NCI-H510A (cell line): ENCODE results near the gene SMCHD1.

ENCODE experiments used
- DNase-seq: peaks from one replicate; lab custom pipeline; 2025; lab: John Stamatoyannopoulos, UW

Gene SMCHD1

DNA sequence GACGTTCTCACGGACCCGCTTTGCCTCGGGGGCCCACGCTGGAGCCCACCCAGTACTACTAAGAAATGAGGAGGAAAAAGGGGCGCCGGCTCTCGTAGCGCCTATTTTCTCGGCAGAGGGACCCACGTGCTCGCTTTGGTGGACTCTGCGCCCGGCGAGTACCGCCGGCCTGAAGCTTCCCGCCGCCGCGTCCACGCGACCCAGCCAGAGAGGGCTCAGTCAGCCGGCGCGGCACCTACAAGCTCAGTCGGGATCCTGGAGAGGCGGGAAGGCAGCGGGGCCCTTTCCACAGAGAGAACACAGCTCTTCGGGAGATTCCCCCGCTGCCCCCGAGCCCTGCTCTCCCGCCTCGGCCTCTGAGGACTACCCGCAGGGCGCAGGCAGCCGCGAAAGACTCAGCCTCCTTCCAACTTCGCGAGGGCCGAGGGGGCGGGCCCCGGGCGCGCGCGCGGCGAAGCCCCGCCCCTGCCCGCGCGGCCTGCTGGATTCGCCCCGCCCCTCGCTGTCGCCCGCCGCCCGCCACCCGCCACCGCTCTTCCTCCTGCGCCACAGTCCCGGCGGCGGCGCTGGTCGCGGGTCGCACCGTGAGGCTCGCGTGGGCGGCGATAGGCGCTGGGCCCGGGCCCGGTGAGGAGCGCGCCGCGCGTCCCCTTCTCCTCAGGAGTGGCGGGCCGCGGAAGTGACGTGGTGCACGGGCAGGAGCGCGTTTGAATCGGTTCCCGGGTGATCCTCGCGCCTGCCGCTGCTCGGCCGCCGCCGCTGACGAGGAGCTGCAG, at the start of gene SMCHD1:
Gene SMCHD1 (plus strand): TSS at position 549 of the 776 bp plus-strand sequence. CDS start 350 bp downstream, outside the sequence.
- DNase-seq = peak; percentile 68

DNA sequence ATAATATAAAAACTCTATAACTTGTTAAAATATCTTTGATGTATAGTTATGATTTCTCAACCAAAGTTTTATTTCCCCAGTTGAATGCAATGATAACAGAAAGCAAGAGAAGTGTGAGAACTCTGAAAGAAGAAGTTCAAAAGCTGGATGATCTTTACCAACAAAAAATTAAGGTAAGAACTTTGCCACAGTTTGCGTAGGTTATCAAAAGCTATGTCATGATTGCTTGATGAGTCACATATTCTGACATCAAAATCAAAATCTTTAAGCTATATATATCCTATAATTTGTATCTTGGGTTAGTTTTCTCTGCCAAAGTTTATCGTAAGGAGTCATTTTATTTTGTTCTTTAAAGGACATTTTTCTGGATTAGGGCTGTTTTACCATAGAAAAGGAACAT, 49.2 kb upstream of the SMCHD1 start:
- DNase-seq = no peak

DNA sequence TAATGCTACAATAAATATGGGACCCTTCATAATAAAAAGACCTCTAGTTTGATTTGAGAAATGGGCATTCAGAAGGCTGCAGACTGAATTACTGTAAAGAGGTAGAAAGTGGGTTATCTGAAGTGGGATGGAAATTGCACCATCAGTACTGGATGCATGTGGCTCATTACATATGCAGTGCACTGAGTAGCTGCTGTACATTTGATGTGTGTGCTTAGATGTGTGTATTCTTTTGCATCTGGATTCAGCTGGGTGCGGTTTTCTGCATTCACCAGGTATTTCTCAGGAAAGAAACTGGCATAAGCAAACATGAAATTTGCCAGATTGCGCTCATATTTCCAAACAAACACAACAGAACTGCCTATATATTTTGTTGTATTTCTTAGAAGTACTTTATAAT, 45.9 kb upstream of the SMCHD1 start:
- DNase-seq = no peak

DNA sequence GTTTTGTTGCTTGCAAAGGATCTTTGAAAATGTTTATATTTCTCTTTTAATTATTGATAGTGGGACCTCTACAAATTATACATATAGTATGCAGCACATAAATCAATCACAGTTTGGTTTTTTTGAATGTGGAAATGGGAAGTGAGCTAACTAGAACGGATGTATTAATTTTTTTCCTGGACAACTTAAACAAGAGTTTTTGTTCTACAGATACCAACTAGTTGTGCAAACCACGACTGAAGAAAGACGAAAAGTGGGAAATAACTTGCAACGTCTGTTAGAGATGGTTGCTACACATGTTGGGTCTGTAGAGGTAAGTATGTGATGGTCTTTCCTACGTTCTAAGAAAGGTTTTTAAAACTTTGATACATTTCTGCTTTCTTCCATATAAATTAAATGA, 45.0 kb upstream of the SMCHD1 start:
- no peak for DNase-seq

DNA sequence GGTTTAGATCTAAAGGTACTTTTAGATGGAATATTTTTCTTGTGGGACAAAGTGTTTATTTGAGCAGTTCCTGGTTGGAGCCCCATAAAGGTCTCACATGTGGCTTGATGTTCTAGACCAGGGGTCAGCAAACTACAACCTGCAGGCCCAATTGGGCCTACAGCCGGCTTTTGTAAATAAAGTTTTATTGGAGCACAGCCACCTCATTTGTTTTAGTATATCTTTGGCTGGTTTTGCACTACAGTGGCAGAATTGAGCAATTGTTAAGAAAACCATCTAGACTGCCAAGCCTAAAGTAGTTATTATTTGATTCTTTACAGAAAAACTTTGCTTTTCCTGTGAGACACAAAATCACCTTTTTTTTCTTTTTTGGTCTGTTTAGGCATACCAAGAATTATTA, 42.5 kb upstream of the SMCHD1 start:
- no peak for DNase-seq

DNA sequence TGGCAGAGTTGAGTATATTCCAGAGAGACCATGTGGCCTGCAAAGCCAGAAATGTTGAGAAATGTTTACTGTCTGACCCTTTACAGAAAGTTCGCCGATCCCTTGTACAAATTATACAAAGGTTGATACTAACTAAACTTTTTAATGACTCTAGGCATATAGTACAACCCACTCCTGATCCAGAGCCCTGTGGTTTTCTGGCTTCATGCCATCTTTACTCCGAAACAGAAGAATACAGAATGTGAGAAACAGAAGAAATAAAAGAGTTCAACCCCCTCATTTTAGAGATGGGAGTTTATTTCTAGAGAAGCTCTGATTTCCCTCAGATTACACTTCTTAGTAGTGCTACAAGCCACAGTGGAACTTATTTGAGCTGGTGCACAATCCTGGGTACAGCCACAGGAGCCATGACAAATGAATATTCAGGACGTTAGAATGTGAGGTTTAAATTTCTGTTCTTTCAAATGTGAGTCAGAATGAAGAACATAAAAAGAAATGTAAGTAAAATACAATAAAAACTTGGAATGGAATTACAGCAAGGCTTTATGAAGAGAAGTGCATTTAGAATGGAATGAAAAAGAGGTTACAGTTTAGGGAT, 38.0 kb upstream of the SMCHD1 start:
- no peak for DNase-seq

DNA sequence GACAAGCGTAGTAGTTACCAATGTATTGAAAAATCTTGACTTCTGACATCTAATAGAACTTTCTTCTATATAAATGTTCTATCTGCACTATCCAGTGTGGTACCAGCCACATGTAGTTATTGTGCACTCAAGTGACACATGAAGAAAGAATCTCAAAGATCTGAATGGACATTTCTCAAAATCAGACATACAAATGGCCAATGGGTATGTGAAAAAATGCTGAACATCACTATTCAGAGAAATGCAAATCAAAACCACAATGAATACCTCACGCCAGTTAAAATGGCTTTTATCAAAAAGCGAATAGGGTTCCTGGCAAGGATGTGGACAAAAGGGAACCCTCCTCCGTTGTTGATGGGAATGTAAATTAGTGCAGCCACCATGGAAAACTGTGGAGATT, 37.5 kb upstream of the SMCHD1 start:
- no peak for DNase-seq

DNA sequence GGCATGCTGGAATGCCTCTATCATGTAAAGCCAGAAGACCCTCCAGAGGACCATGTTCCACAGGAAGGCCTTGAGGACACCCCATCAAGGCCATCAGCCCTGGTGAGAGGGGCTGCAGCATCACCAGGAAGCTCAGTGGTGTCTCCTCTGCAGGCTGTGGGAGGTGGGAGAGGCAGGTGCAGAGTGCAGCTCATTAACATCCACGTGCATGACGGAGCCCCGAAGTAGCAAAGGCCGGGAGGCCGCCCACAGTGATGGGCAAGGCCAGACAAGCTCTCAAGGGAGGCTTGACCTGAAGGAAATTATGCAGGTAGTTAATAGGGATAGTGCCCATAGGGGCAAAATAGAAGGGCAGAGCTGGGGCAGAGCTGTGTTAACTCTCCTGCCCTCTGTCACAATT, 30.3 kb upstream of the SMCHD1 start:
- no peak for DNase-seq

DNA sequence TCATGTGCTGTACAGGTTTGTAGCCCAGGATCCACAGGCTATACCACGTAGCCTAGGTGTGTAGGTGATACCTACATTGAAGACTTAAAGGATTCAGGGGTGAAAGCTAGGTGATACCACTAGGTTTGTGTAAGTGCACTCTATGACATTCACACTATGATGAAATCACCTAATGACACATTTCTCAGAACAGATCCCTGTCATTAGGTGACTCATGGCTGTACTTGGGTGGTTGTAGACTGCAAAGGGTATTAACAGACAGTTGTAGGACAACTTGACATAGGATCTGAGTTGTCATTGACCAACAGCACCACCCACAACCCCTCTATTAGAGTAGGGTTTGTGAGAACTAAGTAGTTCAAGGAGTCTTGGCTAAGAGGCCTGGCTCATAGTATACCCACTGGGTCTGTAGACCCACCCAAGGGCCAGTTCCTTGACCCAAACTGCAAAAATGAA, 27.7 kb upstream of the SMCHD1 start:
- DNase-seq = no peak

DNA sequence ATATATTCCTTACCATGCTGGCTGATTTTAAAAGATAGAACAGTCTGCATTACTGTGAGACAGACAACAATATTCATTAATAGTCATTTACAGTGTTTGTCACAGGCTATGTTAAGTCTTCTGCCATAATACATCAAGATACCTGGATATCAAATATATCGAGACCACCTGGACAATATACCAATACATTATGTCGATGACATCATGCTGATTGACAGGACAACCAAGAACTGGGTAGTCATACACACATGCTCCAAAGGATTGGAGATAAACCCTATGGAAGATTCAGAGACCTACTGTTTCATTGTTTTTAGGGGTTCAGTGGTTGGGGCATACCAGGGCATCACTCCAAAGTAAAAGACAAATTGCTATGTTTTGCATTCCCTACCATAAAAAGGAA, 26.5 kb upstream of the SMCHD1 start:
- no peak for DNase-seq

DNA sequence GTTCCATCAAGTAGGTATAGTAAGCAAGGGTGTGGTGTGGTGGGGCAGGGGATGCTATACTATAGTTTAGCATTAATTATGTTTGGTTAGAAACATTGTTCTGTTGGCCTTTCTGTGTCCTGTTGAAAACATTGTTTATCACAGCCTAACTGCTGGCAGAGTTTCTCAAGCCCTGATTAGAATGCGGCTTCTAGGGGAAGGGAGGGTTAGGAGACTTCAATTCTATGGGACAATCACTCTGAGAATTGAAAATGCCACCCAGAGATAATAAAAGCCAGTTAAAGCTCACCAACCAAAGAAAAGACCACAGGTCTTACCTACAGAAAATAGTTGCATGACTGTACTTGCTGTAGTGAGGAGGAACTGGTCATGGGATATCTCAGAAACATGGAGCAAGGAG, 19.9 kb upstream of the SMCHD1 start:
- DNase-seq = no peak

DNA sequence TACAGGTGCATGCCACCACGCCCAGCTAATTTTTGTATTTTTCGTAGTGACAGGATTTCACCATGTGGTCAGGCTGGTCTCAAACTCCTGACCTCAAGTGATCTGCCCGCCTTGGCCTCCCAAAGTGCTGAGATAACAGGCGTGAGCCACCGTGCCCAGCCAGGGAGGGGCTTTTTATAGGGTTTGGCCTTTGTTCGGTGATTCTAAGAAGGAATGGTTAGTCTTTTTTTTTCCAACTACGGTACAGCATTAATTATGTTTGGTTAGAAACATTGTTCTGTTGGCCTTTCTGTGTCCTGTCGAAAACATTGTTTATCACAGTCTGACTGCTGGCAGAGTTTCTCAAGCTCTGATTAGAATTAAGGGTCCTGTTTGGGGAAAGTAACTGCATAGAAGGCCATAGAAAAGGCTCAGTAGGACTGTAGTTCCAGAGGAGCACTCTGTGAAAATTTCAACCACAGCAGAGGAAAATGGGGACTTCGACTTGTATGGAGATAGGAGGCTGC, 19.3 kb upstream of the SMCHD1 start:
- DNase-seq = no peak

DNA sequence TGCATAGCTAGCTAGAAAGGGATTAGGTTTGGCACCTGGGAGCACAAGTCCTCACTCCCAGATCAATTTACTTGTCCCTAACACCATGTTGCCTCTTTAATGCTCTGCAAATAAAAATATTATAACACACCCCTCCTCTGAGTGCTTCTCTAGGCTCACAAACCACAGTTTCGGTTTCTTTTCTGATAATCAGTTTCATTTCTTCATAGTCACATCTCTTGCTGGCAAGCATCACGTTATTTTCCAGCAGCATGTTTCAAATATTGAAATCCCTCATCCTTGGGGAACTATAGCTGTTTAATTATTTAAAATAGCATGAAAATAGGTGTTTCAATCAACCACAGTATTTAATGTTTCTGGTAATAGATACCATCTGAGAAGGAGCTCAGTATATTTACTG, 13.9 kb upstream of the SMCHD1 start:
- DNase-seq = no peak

DNA sequence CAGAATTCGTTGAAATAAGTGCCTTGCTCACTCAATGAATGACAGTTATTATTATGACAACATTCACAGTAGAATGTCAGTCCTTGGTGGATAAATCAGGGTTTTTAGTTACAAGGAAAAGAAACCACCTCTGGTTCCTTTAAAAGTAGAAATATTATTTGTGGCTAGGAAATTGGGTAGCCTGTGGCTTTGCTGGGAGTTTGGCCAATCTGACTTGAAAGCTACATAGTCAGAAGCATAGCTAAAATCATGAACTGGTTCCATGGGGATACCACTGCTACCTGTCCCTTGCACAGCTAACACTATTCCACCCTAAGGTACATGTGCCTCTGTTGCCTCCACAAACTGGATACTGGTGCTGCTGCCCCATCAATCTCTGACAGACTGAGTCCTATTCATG, 12.8 kb upstream of the SMCHD1 start:
- no peak for DNase-seq

DNA sequence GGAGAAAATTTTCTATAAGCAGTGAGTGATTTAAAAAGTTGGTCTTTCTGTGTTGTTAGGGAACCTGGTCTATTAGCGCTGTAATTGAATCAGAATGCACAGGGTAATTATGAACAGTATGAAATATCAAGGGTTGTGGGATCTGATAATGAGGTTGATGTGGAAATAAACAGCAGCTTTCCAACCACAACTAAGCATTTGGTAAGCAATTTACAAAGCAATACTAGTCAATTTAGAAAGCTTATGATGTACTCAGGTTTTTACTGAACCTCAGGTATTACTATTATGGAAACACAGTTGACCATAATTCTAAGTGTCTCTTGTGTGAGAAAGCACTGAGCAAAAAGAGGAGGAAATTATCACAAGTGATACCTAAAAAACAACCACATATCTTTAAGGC, 11.0 kb upstream of the SMCHD1 start:
- no peak for DNase-seq

DNA sequence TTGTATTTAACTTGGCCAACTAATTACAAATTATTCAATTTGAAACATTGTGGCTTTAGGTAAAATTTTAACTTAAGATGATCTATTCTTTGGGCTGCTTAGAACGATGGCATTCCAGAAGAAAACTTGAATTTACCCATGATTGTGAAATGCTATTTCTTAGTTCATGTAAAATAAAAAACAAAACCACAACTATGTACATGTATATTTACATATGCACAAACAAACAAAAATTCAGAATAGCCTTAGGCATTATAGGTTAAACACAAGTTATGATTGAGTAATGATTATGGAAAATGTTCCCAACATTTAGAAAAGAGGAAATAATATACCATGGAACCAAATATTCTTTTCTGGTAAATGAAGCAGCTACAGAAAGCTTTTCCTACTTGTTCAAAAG, 3.5 kb upstream of the SMCHD1 start:
- DNase-seq = no peak

DNA sequence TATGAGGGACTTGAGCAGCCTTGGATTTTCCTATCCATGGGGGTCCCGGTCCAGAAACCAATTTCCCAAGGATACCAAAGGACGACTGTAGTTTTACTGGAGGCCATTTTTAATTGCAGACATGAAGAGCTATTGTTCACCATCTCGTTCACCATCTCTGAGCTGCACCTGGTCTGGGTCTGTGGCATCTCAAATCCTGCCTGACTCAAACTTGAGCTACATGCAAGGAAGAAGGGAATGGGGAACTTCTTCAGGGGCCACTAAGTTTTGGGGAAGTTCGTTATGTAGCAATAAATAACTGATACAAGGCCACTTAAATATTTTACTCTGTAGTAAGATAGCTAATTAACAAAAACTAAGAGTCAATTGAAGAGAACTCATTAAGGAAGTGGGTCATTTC, 2.1 kb upstream of the SMCHD1 start:
- no peak for DNase-seq

DNA sequence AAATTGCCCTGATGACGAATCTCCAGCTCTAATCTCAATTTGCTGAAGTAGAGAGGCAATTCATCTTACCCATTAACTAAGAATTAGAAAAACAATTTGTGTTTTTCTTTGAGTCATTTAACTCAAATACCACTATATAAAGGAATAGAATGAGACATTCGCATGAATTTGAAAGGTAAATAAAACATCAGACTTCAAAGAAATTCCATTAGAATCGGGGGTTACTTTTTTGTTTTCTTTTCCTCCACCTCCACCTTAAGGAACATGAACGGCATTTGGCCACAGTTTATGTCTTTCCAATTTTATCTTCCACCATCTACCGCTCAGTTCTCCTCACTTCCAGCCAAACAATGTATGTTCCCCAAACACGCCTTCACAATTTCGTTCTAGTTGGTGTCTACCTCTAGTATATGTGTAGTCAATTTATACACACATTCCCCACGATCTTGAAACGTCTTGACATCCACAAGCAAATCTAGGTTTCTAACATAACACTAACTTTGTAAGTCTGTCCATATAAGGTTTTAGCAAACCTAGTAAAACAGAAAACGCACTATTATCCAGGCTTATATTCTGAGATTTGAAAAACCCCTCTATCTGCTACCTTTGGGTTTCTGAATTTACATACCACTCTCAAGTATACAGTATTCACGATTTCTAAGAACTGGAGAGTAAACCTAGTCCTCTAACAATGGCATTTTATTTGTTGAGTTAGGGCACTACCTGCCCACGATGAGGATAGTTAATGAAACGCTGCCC, 1.2 kb upstream of the SMCHD1 start:
- no peak for DNase-seq

DNA sequence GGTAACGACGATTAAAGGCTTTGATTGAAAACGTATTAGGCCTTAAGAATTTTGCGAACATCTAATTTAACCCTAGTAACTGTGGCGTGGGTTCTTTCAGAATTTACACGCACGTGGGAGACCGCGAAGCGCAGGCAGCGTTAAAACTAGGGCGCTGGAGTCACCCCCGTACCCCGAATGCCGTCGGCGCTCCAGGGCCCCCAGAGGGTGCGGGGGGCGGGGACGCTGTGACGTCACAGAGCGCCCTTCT, 673 bp upstream of the SMCHD1 start:
- no peak for DNase-seq

DNA sequence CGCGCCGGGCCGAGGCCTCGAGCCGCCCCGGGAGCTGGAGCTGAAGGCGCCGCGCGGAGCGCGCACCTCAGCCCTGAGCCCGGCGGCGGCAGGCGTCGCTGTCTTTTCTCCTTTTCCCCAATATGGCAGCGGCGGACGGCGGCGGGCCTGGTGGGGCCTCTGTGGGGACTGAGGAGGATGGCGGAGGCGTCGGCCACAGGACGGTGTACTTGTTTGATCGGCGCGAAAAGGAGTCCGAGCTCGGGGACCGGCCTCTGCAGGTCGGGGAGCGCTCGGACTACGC, 369 bp downstream of the SMCHD1 start:
- DNase-seq = no peak

DNA sequence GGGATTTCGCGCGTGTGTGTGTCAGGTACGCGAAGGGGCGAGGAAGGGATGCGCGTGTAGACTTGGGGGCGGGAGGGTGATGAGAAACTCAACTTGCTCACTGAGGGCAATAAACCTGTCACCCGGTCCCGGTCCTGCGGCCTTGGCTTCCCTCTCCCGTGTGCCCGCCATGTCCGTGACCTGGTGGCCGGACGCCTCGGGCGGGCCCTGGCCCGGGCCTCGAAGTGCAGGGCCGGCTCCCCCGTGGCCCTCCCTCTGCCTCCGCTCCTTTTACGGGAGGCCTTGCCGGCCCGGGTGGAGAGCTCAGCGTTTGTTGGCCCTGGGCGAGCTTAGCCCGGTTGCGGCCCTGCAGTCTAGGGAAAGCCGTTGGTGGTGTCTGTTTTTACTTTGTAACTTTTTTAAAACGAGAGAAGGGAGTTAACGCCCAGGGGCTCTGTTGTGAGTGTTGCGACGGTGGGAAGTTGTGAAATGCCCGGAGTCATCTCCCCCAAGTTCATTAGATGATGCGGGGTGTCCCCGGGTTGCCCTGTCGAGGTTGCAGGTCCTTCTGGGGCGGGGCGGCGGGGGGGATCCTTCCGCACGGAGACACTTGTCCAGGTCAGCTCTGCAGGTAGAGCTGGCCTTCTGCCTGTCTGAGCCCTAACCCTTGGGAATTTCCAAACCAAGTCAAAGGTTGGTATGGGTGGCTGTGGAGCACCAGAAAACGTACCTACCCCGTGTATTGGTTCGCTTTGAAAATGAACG, 883 bp downstream of the SMCHD1 start:
- DNase-seq = no peak

DNA sequence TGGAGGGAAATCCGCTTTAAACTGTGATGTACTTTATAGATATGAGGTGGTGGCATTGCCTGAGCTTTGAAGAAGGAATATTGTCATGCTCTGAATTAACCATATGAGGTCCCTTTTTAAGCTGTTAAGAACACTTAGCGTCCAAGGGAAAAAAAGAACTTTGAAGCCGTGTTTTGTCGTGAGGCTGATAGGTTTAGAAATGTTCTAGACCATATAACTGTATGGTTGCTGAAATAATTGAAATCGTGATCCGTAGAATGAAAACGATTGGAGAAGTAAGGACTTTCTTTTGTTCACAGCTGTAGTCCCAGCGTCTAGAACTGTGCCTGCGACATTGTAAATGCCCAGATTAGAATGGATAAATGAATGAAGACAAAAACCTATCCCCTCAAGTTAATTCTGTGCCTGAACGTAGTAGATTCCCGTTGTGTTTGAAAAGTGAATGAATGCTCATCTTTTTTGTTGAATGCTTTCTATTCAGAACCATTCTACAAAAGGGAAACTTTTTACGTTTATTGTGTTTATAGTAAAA, 1.5 kb downstream of the SMCHD1 start:
- no peak for DNase-seq
